SK-N-SH treated with all-trans-retinoic acid at 6 μM for 48 hours (cell line): Measurements from ENCODE around the gene STXBP5.

ENCODE experiments used
- ATAC-seq: fragments of 200-7000 bp; cut with Tn5 transposase; 3 replicates; pipeline ENCODE4 v1.9.1; 2020; ENCODE audit warnings: mild to moderate bottlenecking, moderate library complexity
- ARNTL ChIP-seq: fragments of 450-650 bp; formaldehyde crosslinking; IDR thresholded peaks from 2 replicates; pipeline ENCODE4 v1.5.0; 2020; ENCODE audit warnings: low read depth, mild to moderate bottlenecking, moderate library complexity, borderline replicate concordance
- BACH2 ChIP-seq: fragments of 250-450 bp; sonication (Bioruptor Pico); IDR thresholded peaks from 2 replicates; pipeline ENCODE4 v1.9.0; 2021; ENCODE audit warnings: mild to moderate bottlenecking, borderline replicate concordance
- CREB5 ChIP-seq: fragments of 250-450 bp; sonication (Bioruptor Pico); IDR thresholded peaks from 2 replicates; pipeline ENCODE4 v1.5.1; 2020; ENCODE audit warnings: low read depth, mild to moderate bottlenecking, moderate library complexity
- CSDC2 ChIP-seq: fragments of 250-450 bp; sonication (Bioruptor Pico); IDR thresholded peaks from 2 replicates; pipeline ENCODE4 v1.5.0; 2020; ENCODE audit warnings: mild to moderate bottlenecking, moderate library complexity
- ESRRG ChIP-seq: fragments of 250-450 bp; sonication (Bioruptor Pico); IDR thresholded peaks from 2 replicates; pipeline ENCODE4 v1.6.1; 2021; ENCODE audit warnings: mild to moderate bottlenecking
- GLIS3 ChIP-seq: fragments of 250-450 bp; sonication (Bioruptor Pico); IDR thresholded peaks from 2 replicates; pipeline ENCODE4 v1.5.0; 2020; ENCODE audit warnings: mild to moderate bottlenecking, moderate library complexity
- ISL1 ChIP-seq: fragments of 250-450 bp; sonication (Bioruptor Pico); IDR thresholded peaks from 2 replicates; pipeline ENCODE4 v2.1.2; 2022; ENCODE audit warnings: mild to moderate bottlenecking, moderate library complexity
- OSR1 ChIP-seq: fragments of 250-450 bp; sonication (Bioruptor Pico); IDR thresholded peaks from 2 replicates; pipeline ENCODE4 v1.8.0; 2022; ENCODE audit warnings: moderate library complexity, mild to moderate bottlenecking, inconsistent platforms
- PATZ1 ChIP-seq: fragments of 250-450 bp; sonication (Bioruptor Pico); IDR thresholded peaks from 2 replicates; pipeline ENCODE4 v1.8.0; 2020; ENCODE audit warnings: mild to moderate bottlenecking, moderate library complexity, borderline replicate concordance
- PPARA ChIP-seq: fragments of 250-450 bp; sonication (Bioruptor Pico); IDR thresholded peaks from 2 replicates; pipeline ENCODE4 v1.5.0; 2020; ENCODE audit warnings: mild to moderate bottlenecking, borderline replicate concordance
- RARB ChIP-seq: fragments of 250-450 bp; sonication (Bioruptor Pico); IDR thresholded peaks from 2 replicates; pipeline ENCODE4 v1.8.0; 2021; ENCODE audit warnings: mild to moderate bottlenecking, moderate library complexity
- SNAI2 ChIP-seq: fragments of 250-450 bp; sonication (Bioruptor Pico); IDR thresholded peaks from 2 replicates; pipeline ENCODE4 v1.5.0; 2020; ENCODE audit warnings: mild to moderate bottlenecking, moderate library complexity
- TCF4 ChIP-seq: fragments of 250-450 bp; sonication (Bioruptor Pico); IDR thresholded peaks from 2 replicates; pipeline ENCODE4 v1.8.0; 2021; ENCODE audit warnings: mild to moderate bottlenecking, moderate library complexity, borderline replicate concordance
- TOX ChIP-seq: fragments of 250-450 bp; sonication (Bioruptor Pico); IDR thresholded peaks from 2 replicates; pipeline ENCODE4 v1.8.0; 2021; ENCODE audit warnings: mild to moderate bottlenecking, moderate library complexity, borderline replicate concordance
- TSHZ2 ChIP-seq: fragments of 250-450 bp; sonication (Bioruptor Pico); IDR thresholded peaks from 2 replicates; pipeline ENCODE4 v1.5.0; 2020; ENCODE audit warnings: mild to moderate bottlenecking, moderate library complexity
- ZC3H10 ChIP-seq: fragments of 250-450 bp; sonication (Bioruptor Pico); IDR thresholded peaks from 2 replicates; pipeline ENCODE4 v1.5.1; 2021; ENCODE audit warnings: mild to moderate bottlenecking, moderate library complexity
- ZFP3 ChIP-seq: fragments of 250-450 bp; sonication (Bioruptor Pico); IDR thresholded peaks from 2 replicates; pipeline ENCODE4 v1.5.0; 2020; ENCODE audit warnings: mild to moderate bottlenecking, moderate library complexity
- ZFP30 ChIP-seq: fragments of 450-650 bp; formaldehyde crosslinking; IDR thresholded peaks from 2 replicates; pipeline ENCODE4 v1.5.0; 2022; ENCODE audit warnings: mild to moderate bottlenecking, moderate library complexity
- ZNF565 ChIP-seq: fragments of 450-650 bp; formaldehyde crosslinking; conservative IDR thresholded peaks from 2 replicates; pipeline ENCODE4 v1.5.0; 2020; ENCODE audit warnings: low read depth, mild to moderate bottlenecking, moderate library complexity
- ZNF70 ChIP-seq: fragments of 450-650 bp; formaldehyde crosslinking; IDR thresholded peaks from 2 replicates; pipeline ENCODE4 v1.5.0; 2020; ENCODE audit warnings: mild to moderate bottlenecking, moderate library complexity
- ZNF8 ChIP-seq: fragments of 450-650 bp; formaldehyde crosslinking; IDR thresholded peaks from 2 replicates; pipeline ENCODE4 v1.5.0; 2020; ENCODE audit warnings: mild to moderate bottlenecking, moderate library complexity
- TF ChIP-seq, protein P1 (sequence below): fragments of 250-450 bp; sonication (Bioruptor Pico); IDR thresholded peaks from 2 replicates; pipeline ENCODE4 v1.5.1; 2021; ENCODE audit warnings: mild to moderate bottlenecking, moderate library complexity
- TF ChIP-seq, protein P2 (sequence below): fragments of 250-450 bp; sonication (Bioruptor Pico); IDR thresholded peaks from 2 replicates; pipeline ENCODE4 v1.8.0; 2021; ENCODE audit warnings: low read depth, mild to moderate bottlenecking, moderate library complexity, borderline replicate concordance

Gene STXBP5

GRCh38 chr6:147180926-147181325, 23.3 kb upstream of the STXBP5 start:
- ATAC-seq: no peak
- no peak for TF ChIP-seq CSDC2 (CRISPR knock-in tag)
- TF ChIP-seq ZNF8: no peak
- TF ChIP-seq PPARA: no peak
- no peak for TF ChIP-seq RARB (CRISPR knock-in tag)
- no peak for TF ChIP-seq SNAI2 (CRISPR knock-in tag)
- TF ChIP-seq, protein P1, sequence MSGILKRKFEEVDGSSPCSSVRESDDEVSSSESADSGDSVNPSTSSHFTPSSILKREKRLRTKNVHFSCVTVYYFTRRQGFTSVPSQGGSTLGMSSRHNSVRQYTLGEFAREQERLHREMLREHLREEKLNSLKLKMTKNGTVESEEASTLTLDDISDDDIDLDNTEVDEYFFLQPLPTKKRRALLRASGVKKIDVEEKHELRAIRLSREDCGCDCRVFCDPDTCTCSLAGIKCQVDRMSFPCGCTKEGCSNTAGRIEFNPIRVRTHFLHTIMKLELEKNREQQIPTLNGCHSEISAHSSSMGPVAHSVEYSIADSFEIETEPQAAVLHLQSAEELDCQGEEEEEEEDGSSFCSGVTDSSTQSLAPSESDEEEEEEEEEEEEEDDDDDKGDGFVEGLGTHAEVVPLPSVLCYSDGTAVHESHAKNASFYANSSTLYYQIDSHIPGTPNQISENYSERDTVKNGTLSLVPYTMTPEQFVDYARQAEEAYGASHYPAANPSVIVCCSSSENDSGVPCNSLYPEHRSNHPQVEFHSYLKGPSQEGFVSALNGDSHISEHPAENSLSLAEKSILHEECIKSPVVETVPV (CRISPR knock-in tag): no peak
- TF ChIP-seq TOX (CRISPR knock-in tag): no peak
- TF ChIP-seq ZFP30 (CRISPR knock-in tag): no peak
- no peak for TF ChIP-seq BACH2 (CRISPR knock-in tag)
- no peak for TF ChIP-seq ESRRG (CRISPR knock-in tag)
- no peak for TF ChIP-seq ZNF70 (CRISPR knock-in tag)
- TF ChIP-seq OSR1 (CRISPR knock-in tag): no peak
- no peak for TF ChIP-seq GLIS3 (CRISPR knock-in tag)
- no peak for TF ChIP-seq ZC3H10
- no peak for TF ChIP-seq TSHZ2 (CRISPR knock-in tag)
- TF ChIP-seq ZNF565 (CRISPR knock-in tag): no peak
- TF ChIP-seq, protein P2, sequence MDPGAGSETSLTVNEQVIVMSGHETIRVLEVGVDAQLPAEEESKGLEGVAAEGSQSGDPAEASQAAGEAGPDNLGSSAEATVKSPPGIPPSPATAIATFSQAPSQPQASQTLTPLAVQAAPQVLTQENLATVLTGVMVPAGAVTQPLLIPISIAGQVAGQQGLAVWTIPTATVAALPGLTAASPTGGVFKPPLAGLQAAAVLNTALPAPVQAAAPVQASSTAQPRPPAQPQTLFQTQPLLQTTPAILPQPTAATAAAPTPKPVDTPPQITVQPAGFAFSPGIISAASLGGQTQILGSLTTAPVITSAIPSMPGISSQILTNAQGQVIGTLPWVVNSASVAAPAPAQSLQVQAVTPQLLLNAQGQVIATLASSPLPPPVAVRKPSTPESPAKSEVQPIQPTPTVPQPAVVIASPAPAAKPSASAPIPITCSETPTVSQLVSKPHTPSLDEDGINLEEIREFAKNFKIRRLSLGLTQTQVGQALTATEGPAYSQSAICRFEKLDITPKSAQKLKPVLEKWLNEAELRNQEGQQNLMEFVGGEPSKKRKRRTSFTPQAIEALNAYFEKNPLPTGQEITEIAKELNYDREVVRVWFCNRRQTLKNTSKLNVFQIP (CRISPR knock-in tag): no peak
- TF ChIP-seq ARNTL (CRISPR knock-in tag): no peak
- no peak for TF ChIP-seq ZFP3 (CRISPR knock-in tag)

GRCh38 chr6:147184379-147184778, 19.8 kb upstream of the STXBP5 start:
- ATAC-seq: no peak
- TF ChIP-seq ESRRG (CRISPR knock-in tag): no peak
- TF ChIP-seq ZNF565 (CRISPR knock-in tag): no peak
- TF ChIP-seq ISL1: no peak
- no peak for TF ChIP-seq ZNF8
- no peak for TF ChIP-seq ZNF70 (CRISPR knock-in tag)
- TF ChIP-seq OSR1 (CRISPR knock-in tag): no peak
- no peak for TF ChIP-seq GLIS3 (CRISPR knock-in tag)
- TF ChIP-seq, protein P2 (CRISPR knock-in tag): no peak
- no peak for TF ChIP-seq PATZ1 (CRISPR knock-in tag)
- TF ChIP-seq, all 23 proteins: peak for 0

GRCh38 chr6:147185216-147185615, 19.0 kb upstream of the STXBP5 start:
- ATAC-seq: no peak
- TF ChIP-seq PATZ1 (CRISPR knock-in tag): no peak
- no peak for TF ChIP-seq ZNF565 (CRISPR knock-in tag)
- TF ChIP-seq CREB5 (CRISPR knock-in tag): no peak
- TF ChIP-seq ARNTL (CRISPR knock-in tag): no peak
- no peak for TF ChIP-seq RARB (CRISPR knock-in tag)
- no peak for TF ChIP-seq ISL1
- TF ChIP-seq TOX (CRISPR knock-in tag): no peak
- TF ChIP-seq TCF4: no peak
- no peak for TF ChIP-seq CSDC2 (CRISPR knock-in tag)
- TF ChIP-seq ZFP30 (CRISPR knock-in tag): no peak
- no peak for TF ChIP-seq SNAI2 (CRISPR knock-in tag)
- TF ChIP-seq ZC3H10: no peak
- no peak for TF ChIP-seq BACH2 (CRISPR knock-in tag)
